HEK293 (cell line): Measurements from ENCODE around the gene TNFRSF4.

Experiments
- CTCF ChIP-seq: fragments of 450-650 bp; formaldehyde crosslinking; IDR thresholded peaks from 2 replicates; pipeline ENCODE4 v1.5.1; 2016; ENCODE audit warnings: missing biosample characterization, missing genetic modification characterization
- HOXC10 ChIP-seq: sonication (generic); formaldehyde crosslinking; IDR thresholded peaks from 2 replicates; pipeline ENCODE4 v1.8.1; 2023; ENCODE audit warnings: mild to moderate bottlenecking, missing genetic modification reagents
- ZFHX2 ChIP-seq: fragments of 450-650 bp; formaldehyde crosslinking; conservative IDR thresholded peaks from 2 replicates; pipeline ENCODE4 v1.5.1; 2016; ENCODE audit warnings: missing biosample characterization, missing genetic modification characterization
- ZNF132 ChIP-seq: fragments of 450-650 bp; formaldehyde crosslinking; IDR thresholded peaks from 2 replicates; pipeline ENCODE4 v1.5.1; 2017; ENCODE audit warnings: missing biosample characterization, missing genetic modification characterization, borderline replicate concordance
- ZNF23 ChIP-seq: fragments of 450-650 bp; formaldehyde crosslinking; IDR thresholded peaks from 2 replicates; pipeline ENCODE4 v1.5.1; 2016; ENCODE audit warnings: missing biosample characterization, missing genetic modification characterization, borderline replicate concordance
- ZNF488 ChIP-seq: fragments of 450-650 bp; formaldehyde crosslinking; IDR thresholded peaks from 2 replicates; pipeline ENCODE4 v1.5.1; 2016; ENCODE audit warnings: missing biosample characterization, missing genetic modification characterization
- ZNF558 ChIP-seq: fragments of 450-650 bp; formaldehyde crosslinking; IDR thresholded peaks from 2 replicates; pipeline ENCODE4 v1.5.1; 2016; ENCODE audit warnings: missing biosample characterization, missing genetic modification characterization

GRCh38 chr1:1239614-1240347 lies 25.8 kb upstream of the TNFRSF4 start:
- no peak for TF ChIP-seq ZFHX2 (tag by site-specific recombination)
- TF ChIP-seq CTCF: no peak
- TF ChIP-seq ZNF132 (tag by site-specific recombination): no peak
- no peak for TF ChIP-seq HOXC10 (CRISPR knock-in tag)
- TF ChIP-seq ZNF558 (tag by site-specific recombination): no peak
- no peak for TF ChIP-seq ZNF488
- no peak for TF ChIP-seq ZNF23 (tag by site-specific recombination)
